K562 (cell line): Measurements from ENCODE around the gene CBLIF. TPM values are rescaled to one million over a fixed set of nuclear protein-coding genes. Genes with fewer than 3 reads are reported as not detected.

Experiments used
- CEBPG ChIP-seq, 3 experiments: fragments of 200-800 bp in 1 of 3; sonication (Bioruptor generic) in 1 of 3; sonication (generic) in 1 of 3; formaldehyde crosslinking in 1 of 3; IDR thresholded peaks in 2 of 3; conservative IDR thresholded peaks in 1 of 3; 2 replicates each; pipeline versions ENCODE4 v1.6.1 to v1.8.0; 2016 to 2022; ENCODE audit warnings: missing compliant biosample characterization in 2 of 3, missing genetic modification characterization in 2 of 3, mild to moderate bottlenecking in 1 of 3, missing genetic modification reagents in 1 of 3
- ELF4 ChIP-seq: fragments of 450-650 bp; formaldehyde crosslinking; IDR thresholded peaks from 2 replicates; pipeline ENCODE4 v1.4.0; 2022; ENCODE audit warnings: missing genetic modification characterization
- MGA ChIP-seq: fragments of 450-650 bp; IDR thresholded peaks from 2 replicates; pipeline ENCODE4 v1.6.1; 2016; ENCODE audit warnings: mild to moderate bottlenecking, moderate library complexity
- POLR2B ChIP-seq: fragments of 450-650 bp; IDR thresholded peaks from 2 replicates; pipeline ENCODE4 v1.6.1; 2018; ENCODE audit warnings: low read depth; ENCODE audit not compliant: partially characterized antibody
- STAT5A ChIP-seq: IDR thresholded peaks from 2 replicates; pipeline ENCODE4 v1.6.1; 2012; ENCODE audit warnings: low read length, inconsistent platforms, borderline replicate concordance
- ZNF133 ChIP-seq: fragments of 250-450 bp; sonication (Bioruptor Pico); IDR thresholded peaks from 2 replicates; pipeline ENCODE4 v1.4.0; 2020; ENCODE audit warnings: mild to moderate bottlenecking
- ZNF140 ChIP-seq: fragments of 250-450 bp; sonication (Bioruptor Pico); IDR thresholded peaks from 2 replicates; pipeline ENCODE4 v1.8.0; 2021; ENCODE audit warnings: moderate library complexity, mild to moderate bottlenecking, inconsistent platforms
- ZNF143 ChIP-seq: sonication (generic); formaldehyde crosslinking; IDR thresholded peaks from 2 replicates; pipeline ENCODE4 v1.9.0; 2022; ENCODE audit warnings: mild to moderate bottlenecking, missing genetic modification reagents
- ZNF584 ChIP-seq: fragments of 200-800 bp; sonication (Bioruptor generic); IDR thresholded peaks from 2 replicates; pipeline ENCODE4 v1.6.1; 2016; ENCODE audit warnings: low read depth, mild to moderate bottlenecking, missing genetic modification characterization, missing compliant biosample characterization
- polyA plus RNA-seq, 8 experiments: library from polyadenylated mRNA; depleted of rRNA in 4 of 8; stranded (reverse) in 5 of 8; unstranded in 3 of 8; fragments of >200 nt; fragmentation: Nextera tagmentation in 2 of 8; fragmentation: Illumina TruSeq in 1 of 8; extraction: Ambion mirVana in 2 of 8; extraction: Trizol in 1 of 8; gene quantifications; 2 replicates each; pipeline versions ENCODE4 v1.2.1 to v1.2.3, GENCODE V29; 2011 to 2014; ENCODE audit warnings: inconsistent platforms in 1 of 8, missing spikeins in 1 of 8
- total RNA-seq, 7 experiments: library from RNA; depleted of rRNA in 6 of 7; stranded (reverse); fragments of >200 nt in 6 of 7; fragmentation: Illumina TruSeq in 2 of 7; extraction: Trizol in 2 of 7; gene quantifications; 2 replicates each; pipeline versions ENCODE4 v1.2.1 to v1.2.3, GENCODE V29; 2011 to 2021; ENCODE audit warnings: low replicate concordance in 1 of 7
- TF ChIP-seq, protein P1 (sequence below): fragments of 250-450 bp; sonication (Bioruptor Pico); IDR thresholded peaks from 2 replicates; pipeline ENCODE4 v1.4.0; 2020; ENCODE audit warnings: borderline replicate concordance
- TF ChIP-seq, protein P2 (sequence below): fragments of 450-650 bp; IDR thresholded peaks from 2 replicates; pipeline ENCODE4 v1.6.1; 2016; ENCODE audit warnings: low read depth, mild to moderate bottlenecking, moderate library complexity
- TF ChIP-seq, protein P3 (sequence below), 2 experiments: fragments of 450-650 bp in 1 of 2; sonication (generic) in 1 of 2; formaldehyde crosslinking in 1 of 2; IDR thresholded peaks in 1 of 2; conservative IDR thresholded peaks in 1 of 2; 2 replicates each; pipeline versions ENCODE4 v1.6.1 to v1.8.1; 2016 to 2023; ENCODE audit warnings: mild to moderate bottlenecking in 2 of 2, moderate library complexity in 2 of 2, inconsistent platforms in 1 of 2, missing genetic modification reagents in 1 of 2

Gene CBLIF
- total and polyA plus RNA-seq, 9 of the 15 experiments (the other 6 are each of a cell fraction or from before 2014, with no cell fraction given): 0.07 to 0.83 (median 0.54) TPM

DNA sequence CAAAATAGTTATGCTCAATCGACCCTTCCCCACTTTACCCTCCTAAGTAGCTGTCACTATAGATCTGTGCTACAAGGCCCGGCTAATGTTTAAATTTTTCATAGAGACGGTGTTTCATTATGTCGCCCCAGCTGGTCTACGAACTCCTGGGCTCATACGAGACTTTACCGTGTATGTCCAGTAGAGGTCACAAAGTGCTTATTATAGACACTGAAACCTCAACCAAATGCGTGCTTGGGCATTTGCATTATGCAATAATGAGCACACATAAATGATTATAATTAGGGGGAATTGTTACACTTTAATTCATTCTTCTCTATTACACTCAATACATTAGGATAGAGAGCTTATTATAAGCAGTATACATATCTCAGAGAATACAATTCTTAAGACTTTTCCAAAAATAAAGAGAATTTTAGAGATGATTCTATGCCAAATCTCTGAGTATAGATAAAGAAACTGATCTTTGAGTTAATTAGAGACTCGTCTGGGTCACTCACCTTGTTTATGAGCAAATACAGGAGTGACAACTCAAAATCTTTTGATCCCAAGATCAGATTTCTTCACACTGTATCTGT is 22.2 kb downstream of the CBLIF start (continued):
- TF ChIP-seq MGA: peak; percentile 9; the same call in 1 of the 2 replicates
- TF ChIP-seq ZNF133 (CRISPR knock-in tag): no peak
- TF ChIP-seq, protein P1, sequence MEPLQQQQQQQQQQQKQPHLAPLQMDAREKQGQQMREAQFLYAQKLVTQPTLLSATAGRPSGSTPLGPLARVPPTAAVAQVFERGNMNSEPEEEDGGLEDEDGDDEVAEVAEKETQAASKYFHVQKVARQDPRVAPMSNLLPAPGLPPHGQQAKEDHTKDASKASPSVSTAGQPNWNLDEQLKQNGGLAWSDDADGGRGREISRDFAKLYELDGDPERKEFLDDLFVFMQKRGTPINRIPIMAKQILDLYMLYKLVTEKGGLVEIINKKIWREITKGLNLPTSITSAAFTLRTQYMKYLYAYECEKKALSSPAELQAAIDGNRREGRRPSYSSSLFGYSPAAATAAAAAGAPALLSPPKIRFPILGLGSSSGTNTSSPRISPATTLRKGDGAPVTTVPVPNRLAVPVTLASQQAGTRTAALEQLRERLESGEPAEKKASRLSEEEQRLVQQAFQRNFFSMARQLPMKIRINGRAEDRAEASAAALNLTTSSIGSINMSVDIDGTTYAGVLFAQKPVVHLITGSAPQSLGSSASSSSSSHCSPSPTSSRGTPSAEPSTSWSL: no peak
- TF ChIP-seq ZNF140 (CRISPR knock-in tag): no peak
- TF ChIP-seq ELF4 (CRISPR knock-in tag): no peak
- no peak for TF ChIP-seq ZNF143 (CRISPR knock-in tag)
- TF ChIP-seq POLR2B: no peak
- TF ChIP-seq, protein P2, sequence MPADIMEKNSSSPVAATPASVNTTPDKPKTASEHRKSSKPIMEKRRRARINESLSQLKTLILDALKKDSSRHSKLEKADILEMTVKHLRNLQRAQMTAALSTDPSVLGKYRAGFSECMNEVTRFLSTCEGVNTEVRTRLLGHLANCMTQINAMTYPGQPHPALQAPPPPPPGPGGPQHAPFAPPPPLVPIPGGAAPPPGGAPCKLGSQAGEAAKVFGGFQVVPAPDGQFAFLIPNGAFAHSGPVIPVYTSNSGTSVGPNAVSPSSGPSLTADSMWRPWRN: no peak
- TF ChIP-seq CEBPG (CRISPR knock-in tag; IDR thresholded peaks at IDR 0.05): peak; percentile 91
- TF ChIP-seq CEBPG (tag; conservative IDR thresholded peaks at IDR 0.05 in 1 of 2, IDR thresholded peaks at IDR 0.05 in 1 of 2): peak; percentile 95 to 98
- TF ChIP-seq, protein P3, sequence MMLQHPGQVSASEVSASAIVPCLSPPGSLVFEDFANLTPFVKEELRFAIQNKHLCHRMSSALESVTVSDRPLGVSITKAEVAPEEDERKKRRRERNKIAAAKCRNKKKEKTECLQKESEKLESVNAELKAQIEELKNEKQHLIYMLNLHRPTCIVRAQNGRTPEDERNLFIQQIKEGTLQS (IDR thresholded peaks at IDR 0.05): peak; percentile 88
- TF ChIP-seq, protein P3 (CRISPR knock-in tag; conservative IDR thresholded peaks at IDR 0.05): no peak
- no peak for TF ChIP-seq ZNF584 (CRISPR knock-in tag)
- TF ChIP-seq STAT5A: no peak
